NCI-H1105 (cell line): ENCODE measurements around the gene PRR14L.
A peak's percentile ranks its signal among the peaks of the same experiment; 100 is the strongest.
"Not testable (repeated sequence)": the region's sequence is repeated elsewhere in the genome, so short reads cannot be mapped to it uniquely, and the experiment has no call there.

ENCODE experiments used
- DNase-seq: peaks from one replicate; lab custom pipeline; 2025; lab: John Stamatoyannopoulos, UW

PRR14L gene

DNA sequence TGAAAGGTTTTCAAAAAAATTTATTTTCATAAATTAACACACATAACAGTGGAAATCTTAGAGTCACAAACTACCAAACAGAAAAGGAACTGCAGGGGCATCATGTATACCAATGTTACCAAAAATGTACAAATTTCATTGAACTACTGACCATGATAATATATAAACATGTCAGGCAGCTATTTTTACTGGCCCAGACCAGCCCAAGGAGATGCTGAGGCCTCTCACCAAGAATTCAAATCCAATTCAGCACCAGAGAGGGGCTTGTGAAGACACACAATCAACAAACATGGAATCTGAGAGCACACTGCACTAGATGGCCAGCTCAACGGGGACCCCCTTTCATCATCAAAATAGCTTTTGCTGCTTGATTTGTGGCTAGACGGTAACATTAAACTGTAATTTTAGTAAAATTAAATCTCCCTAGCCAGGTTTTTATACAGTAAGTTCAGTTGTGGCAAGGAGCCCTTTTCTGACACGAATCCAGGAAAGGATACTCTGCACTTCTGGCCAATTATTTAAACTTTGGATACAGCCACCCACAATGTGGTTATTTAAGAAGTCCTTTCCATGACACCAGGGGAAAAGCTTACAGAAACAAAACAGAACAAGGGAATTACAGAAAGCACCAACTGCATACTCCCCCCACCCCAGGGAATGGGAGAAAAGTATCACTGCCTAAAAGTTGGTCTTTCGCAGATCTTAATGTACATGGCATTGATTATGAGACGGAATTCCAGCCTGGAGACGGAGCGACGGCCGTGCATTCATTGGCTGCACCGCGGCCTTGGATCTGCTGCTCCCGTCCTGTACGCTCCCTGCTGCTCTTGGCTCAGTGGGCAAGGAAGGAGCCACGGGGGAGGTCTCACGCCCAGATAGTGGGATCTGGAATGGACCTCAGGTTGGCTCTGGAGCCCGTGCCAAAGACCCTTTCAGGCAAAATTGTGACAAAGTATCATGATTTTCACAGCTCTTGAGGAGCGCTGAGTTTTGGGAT, 68.3 kb downstream of the PRR14L start:
- DNase-seq = no peak

DNA sequence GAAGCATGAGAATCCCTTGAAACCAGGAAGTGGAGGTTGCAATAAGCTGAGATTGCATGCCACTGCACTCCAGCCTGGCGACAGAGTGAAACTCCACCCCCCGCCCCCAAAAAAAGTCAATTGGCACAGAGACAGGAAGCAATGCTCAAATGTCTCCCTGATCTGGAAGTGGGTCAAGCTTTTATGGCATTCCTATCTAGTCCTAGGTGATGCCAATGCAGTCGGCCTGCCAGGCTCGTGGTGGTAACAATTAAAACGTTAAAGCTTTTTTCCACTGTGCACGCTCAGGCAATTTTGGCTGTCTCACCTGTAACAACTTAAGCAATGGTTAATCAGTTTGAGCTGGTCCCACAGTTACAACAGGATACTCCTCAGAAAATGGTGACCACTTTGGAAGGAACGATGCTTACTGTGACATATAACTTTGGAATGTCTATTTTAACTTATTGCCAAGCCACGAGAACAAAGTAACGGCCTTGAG, 69.0 kb downstream of the PRR14L start:
- no peak for DNase-seq

DNA sequence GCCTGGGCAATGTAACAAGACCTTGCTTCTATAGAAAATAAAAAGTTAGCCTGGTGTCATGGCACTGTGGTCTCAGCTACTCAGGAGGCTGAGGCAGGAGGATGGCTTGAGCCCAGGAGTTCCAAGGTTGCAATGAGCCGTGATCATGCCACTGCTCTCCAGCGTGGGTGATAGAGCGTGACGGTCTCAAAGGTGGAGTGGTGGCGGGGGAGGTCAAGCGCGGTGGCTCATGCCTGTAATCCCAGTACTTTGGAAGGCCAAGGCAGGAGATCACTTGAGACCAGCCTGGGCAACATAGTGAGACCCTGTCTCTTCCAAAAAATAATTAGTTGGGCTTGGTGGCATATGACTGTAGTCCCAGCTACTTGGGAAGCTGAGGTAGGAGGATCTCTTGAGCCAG, 71.2 kb downstream of the PRR14L start:
- DNase-seq = no peak

DNA sequence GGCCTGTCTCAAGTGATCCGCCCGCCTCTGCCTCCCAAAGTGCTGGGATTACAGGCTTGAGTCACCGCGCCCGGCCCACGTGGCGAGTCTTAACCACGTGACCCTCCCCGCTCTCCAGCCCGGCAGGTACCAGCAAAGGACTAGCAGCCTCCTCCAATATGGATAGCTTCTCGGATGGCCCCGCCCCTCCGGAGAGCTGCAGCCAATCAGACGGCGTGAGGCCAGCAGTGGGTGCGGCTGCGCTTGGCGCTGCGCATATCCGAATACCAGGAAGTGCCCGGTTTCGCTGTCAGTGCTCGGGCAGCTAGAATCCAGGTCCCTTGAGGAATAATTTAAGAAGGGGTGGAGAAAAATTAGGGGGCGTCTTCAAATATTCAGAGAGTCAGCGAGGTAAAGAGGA, 73.2 kb downstream of the PRR14L start:
- DNase-seq = no peak

DNA sequence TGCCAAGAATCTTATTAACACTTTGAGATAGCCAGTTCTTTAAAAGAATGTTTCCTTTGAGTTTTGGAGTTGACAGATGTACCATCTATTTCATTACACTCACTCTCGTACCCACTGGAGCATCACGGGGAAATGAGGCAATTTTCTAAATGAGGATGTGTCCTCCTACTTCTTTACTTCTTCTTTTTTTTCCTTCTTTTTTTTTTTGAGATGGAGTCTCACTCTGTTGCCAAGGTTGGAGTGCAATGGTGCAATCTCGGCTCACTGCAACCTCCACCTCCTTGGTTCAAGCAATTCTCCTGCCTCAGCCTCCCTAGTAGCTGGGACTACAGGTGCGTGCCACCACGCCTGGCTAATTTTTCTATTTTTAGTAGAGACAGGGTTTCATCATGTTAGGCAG, 75.7 kb downstream of the PRR14L start:
- DNase-seq = not testable (repeated sequence)

DNA sequence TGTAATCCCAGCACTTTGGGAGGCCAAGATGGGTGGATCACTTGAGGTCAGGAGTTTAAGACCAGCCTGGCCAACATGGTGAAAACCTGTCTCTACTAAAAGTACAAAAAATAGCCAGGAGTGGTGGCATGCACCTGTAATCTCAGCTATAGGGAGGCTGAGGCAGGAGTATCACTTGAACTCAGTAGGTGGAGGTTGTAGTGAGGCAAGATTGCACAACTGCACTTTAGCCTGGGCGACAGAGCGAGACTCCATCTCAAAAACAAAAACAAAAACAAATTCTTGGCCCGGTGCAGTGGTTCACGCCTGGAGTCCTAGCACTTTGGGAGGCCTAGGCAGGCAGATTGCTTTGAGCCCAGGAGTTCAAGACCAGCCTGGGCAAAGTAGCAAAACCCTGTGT, 81.1 kb downstream of the PRR14L start:
- not testable (repeated sequence) for DNase-seq

DNA sequence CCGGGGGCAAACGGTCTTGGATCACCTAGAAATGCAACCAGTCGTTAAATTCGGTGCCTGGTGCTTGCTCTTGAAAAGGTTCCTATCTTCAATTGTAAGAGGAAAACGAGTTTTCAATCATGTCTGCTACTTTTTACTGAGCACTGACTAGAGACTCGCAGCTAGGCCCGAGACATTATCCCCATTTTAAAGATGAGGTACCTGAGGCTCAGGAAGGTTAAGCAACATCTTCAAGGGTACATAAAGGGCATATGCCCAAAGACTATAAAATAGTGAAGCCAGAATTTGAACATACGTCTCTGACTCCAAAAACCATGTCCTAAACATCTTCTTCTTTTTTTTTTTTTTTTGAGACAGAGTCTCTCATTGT, 87.3 kb downstream of the PRR14L start:
- no peak for DNase-seq

DNA sequence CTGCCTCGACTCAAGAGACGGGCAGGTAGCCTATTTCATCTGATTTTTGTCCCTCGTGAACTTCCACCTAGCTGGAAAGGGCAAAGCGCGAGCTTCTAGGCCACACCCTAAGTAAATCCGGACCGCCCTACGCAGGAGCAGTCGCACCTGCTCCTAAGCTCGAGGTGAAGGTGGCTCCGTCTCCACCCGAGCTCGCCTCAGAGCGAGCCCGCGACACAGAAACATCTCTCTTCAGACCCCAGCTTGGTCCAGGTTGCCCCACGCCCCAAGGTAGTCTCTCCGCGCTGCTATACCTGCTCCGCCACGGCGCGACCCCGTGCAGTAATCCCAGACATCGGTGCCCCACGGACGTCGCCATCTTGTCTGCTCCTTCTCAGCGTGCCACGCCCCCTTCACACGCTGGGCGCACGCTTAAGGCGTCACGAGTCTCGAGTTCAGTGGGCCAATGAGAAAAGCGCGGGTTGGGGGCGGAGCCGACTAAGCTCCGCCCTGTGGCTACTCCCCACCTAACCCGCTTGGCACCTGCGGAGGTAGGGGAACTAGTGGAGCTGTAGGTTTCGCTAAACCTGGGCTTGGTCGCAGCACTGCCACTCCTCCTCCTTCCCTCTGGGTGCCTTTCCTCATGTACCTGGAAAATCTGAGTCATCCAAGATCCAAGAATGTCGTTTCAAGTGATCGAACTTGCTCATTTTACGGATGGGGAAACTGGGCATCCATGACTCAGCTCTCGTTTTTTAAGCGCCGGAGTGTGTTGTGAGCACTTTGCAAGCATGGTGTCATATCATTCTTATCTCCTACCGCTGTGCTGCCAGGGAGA, 87.9 kb downstream of the PRR14L start, which contains the start of gene PISD:
Gene PISD, minus strand, starts transcription at position 365 of the 817 bp plus-strand sequence. Its CDS starts 7 bp downstream, at position 358.
- DNase-seq = peak; percentile 95

DNA sequence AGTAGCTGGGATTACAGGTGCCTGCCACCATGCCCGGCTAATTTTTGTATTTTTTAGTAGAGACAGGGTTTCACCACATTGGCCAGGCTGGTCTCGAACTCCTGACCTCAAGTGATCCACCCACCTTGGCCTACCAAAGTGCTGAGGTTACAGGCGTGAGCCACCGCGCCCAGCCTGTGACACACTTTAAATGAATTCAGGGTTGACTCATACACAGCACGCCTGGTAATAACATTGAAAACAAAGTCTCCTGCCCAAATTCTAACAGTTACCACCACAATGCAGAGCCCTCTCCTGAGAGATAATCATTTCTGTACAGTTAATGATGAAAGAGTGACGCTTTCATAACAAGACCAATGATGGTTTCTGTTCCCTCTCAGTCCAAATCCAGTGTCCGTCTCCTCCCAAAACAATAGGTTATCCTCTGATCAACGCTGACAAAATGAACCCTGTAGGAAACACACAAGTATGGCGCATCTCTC, 89.0 kb downstream of the PRR14L start:
- DNase-seq = not testable (repeated sequence)

DNA sequence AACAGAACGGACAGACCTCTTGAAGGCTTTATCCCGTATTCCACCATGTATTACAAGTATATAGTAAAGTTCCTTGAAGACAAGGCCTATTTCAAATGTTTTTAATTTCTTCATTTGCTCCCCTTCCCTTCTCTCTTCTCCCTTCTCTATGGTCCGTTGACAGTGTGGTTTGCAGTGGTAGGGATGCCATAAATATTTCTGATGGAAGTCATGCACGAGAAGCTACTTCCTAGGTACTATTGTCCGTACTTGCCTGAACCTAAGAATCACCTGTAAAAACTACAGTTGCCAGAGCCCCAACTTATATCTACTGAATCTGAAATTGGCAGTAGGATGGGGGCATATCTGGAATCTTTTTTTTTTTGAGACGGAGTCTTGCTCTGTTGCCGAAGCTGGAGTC, 90.7 kb downstream of the PRR14L start:
- DNase-seq = no peak

DNA sequence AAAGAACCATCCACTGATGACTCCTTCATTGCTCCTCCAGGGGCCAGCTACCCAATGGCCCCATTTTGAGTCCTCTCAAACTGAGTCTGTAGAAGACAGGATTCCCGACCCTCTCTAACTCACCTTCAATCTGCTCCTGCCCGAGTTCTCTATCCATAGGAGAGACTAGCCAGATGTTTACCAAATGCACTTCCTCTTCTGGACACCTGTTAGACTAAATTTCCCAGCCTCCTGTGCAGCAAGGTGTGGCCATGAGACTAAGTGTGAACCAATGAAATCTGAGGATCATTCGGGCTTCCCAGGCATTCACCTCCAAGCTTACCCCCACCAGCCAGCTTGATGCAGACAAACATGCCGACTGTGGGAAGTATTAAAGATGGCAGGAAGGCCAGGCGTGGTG, 95.5 kb downstream of the PRR14L start:
- DNase-seq = no peak

DNA sequence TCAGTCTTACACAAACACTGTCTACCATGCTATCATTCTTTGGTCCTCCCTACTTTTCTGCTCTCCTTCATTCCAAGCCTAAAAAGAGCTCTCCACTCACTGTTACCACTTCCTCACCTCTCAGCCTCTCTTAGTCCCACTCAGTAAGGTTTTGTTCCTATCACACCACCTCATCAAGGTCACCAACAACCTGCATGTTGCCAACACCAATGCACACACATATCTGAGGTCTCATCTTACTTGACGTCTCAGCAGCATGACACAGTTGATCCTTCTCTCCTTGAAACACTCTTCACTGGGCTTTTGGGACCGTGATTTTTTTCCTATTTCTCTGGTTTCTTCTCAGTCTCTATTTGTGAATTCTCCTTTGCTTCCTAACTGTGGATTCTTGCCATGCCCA, 96.0 kb downstream of the PRR14L start:
- no peak for DNase-seq

DNA sequence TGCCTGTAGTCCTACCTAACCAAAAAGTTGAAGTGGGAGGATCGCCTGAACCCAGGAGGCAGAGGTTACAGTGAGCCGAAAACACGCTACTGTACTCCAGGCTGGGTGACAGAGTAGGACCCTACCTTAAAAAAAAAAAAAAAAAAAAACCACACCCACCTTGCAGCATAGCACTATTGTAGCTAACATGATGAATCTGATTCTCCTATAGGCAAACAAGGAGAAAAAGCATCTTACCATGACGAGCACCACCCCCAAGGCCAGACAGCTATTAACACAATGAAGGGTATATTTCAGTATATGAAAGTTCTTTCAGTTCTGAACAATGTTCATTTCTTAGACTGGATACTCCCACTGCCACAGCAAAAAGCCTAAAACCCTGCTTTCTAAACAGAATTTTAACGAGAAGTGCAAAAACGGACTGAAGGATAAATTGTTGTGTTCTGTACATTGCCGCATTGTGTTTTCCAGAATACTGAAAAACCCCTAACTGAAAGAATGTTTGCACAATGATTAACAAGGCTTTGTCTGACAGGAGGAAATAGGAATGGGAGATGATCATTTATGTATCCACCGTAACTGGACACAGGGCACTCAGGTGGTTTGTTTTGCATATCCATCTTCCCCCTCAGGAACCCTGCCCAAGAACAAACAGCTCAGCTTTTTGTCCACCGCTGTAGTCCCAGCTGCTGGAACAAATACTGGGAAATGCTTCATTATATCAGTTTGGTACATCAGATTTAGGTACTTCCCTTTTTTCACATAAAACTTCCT, 96.8 kb downstream of the PRR14L start:
- DNase-seq = no peak

DNA sequence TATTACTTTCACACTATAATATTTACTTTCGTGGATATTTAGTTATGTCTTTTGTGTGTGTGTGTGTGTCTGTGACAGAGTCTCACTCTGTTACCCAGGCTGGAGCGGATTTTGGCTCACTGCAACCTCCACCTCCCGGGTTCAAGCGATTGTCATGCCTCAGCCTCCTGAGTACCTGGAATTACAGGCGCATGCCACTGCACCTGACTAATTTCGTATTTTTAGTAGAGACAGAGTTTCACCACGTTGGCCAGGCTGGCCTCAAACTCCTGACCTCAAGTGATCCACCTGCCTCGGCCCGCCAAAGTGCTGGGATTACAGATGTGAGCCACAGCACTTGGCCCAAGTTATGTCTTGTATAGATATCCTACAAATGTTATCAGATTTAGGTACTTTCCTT, 97.8 kb downstream of the PRR14L start:
- DNase-seq = no peak

DNA sequence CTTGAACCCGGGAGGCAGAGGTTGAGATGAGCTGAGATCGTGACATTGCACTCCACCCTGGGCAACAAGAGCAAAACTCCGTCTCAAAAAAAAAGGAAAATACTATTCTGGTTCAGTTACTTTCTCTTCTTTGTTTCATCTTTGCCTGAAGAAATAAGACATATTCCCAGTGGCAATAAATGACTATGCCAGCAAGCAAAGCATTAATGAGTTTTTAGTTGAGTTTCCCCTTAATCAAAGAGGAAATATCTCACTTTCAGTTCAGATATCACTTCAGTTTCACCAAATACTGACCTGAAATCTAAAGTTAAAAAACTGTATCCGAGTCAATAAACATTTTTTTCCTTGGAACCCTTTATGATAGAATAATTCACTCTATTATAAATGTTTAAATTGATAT, 98.3 kb downstream of the PRR14L start:
- DNase-seq = no peak

DNA sequence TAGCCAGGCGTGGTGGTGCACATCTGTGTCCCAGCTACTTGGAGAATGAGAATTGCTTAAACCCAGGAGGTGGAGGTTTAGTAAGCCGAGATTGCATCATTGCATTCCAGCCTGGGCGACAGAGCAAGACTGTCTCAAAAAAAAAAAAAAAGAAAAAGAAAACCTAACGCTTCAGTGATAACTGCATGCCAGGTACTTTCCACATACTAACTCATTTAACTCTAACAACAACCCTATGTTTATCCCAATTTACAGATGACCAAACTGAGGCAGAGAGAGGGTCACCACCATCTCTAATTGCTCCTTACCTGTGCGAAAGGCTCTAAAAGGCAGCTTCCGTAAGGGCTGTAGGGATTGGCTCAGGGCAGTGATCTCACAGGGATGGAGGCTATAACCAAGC, 99.5 kb downstream of the PRR14L start:
- DNase-seq = no peak

DNA sequence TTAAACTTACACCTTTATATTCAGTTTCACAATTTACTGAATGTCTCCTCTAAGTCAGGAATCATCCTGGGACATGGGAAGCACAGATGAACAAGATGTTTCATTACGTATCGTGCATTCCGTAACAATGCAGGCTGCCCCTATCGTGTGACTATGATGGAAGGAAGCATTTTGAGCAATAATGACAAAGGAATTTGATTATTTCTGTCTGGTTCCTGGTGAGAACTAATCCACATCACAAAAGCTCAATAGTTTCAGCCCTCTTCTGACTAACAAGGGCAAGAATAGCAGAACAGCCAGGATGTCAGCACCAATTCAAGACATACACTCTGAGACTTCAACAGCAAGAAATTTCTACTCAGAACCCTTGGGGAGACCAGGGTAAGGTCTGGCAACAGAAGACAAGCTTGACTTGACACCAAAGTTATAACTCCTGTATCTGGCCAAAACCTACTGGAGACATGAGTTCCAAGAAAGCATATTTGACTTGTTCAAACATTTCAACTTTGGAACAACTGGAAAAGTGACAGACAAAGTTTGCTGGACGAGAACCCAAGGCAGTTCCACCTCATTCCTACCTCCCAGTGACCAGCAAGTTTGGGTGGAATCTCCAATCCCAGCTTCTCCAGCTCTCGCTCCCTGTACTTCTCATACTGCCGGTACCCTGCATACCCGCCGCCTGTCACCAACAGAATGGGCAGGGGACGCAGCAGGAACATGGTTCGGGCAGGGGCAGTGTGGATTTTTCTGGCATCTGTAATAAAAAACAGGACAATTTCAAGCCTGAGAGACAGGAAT, 102.2 kb downstream of the PRR14L start:
- DNase-seq = no peak

DNA sequence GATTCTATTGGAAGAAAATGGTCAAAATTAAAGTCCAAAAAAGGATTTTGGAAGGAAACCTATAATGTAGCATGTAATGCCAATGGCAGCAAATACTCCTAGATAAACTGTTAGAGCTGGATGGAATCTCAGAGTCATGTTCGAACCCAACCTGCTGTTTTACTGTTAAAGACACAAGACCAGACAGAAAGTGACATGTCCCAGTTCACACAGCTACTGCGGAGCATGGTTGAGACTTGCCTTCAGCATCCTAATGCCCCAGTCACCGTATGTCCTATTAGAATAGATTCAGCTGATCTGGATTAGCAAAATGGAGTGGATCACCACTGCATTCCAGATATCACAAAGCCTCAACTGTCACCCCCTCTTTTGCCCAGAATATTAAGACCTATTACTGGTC, 102.9 kb downstream of the PRR14L start:
- no peak for DNase-seq

DNA sequence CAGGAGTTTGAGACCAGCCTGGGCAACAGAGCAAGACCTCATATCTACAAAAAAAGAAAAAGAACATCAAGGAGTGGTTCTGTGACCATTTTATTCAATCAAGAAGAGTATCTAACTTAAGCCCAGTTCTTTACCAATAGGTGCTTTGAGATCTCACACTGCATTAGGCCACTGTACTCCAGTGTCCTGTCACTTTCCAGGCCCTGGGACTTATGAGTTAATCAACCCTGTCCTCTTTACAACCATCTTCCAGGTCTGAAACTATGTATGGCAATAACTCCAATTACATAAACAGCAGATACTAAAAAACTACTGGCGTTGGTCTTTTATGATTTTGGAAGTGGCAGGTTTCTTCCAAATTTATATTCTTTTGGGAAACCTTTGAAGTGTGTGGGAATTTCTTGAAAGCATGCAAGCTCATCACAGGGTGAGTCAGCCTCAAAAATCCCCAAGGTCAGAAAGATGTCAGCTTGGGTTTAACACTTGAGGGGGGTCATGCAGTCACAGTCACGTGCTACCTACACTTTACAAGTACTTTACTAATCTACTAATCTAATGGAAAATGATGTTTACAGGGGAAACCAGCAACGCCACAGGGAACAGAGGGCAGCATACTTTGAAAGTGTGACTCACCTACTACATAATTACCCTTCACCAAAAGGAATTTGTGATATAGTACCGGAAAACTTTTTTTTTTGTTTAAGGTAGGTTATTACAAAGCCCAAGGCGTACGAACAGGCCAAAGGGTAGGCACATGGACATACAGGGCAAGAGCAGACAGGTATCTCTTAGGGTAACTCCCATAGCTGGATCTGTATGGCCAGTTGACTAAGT, 103.5 kb downstream of the PRR14L start:
- DNase-seq = no peak

DNA sequence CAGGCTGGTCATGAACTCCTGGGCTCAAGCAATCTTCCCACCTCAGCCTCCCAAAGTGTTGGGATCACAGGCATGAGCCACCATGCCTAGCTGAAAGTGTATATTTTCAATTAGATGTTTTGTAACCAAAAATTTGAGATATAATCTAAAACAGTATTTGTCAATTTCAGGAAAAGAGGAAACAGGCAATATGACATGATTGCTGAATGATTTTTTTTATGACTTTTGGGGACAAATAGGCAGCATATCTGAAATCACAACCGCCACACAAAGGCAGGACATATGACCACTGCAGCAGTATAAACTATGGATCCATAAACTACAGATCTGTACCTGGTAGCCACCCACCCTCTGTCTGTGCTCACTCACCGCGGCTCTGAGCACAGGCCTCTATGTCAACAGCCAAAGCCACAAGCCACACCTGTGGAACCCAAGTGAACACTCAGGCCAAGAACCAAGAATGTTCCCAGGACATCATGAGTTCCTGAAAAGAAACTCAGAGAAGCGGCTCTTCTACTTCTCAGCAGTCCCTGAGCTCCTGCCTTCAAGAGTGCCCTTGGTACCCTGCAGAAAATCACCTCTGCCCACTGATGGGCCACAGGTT, 110.4 kb downstream of the PRR14L start:
- no peak for DNase-seq
